COLO668 (cell line): ENCODE data around the gene ANKS3.

Source experiments
- DNase-seq: peaks from one replicate; lab custom pipeline; 2025; ENCODE audit not compliant: unreplicated experiment; lab: John Stamatoyannopoulos, UW

ANKS3 gene

DNA sequence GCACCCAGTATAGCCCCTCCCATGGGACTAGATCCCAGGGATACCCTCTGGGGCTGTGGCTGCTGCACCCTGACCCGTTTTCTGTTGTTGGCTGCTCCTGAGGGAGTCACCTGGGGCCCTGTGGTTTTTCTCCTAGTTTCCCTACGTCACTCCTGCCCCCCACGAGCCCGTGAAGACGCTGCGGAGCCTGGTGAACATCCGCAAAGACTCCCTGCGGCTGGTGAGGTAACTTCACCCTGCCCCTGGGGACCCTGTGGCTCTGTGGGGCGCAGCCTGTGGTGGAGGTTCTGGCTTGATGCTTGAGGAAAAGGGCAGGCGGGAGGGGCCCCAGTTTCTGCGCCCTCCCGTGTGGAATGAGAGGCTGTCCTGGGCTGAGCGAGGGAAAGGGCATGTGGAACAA is 82.2 kb downstream of the ANKS3 start:
- no peak for DNase-seq

DNA sequence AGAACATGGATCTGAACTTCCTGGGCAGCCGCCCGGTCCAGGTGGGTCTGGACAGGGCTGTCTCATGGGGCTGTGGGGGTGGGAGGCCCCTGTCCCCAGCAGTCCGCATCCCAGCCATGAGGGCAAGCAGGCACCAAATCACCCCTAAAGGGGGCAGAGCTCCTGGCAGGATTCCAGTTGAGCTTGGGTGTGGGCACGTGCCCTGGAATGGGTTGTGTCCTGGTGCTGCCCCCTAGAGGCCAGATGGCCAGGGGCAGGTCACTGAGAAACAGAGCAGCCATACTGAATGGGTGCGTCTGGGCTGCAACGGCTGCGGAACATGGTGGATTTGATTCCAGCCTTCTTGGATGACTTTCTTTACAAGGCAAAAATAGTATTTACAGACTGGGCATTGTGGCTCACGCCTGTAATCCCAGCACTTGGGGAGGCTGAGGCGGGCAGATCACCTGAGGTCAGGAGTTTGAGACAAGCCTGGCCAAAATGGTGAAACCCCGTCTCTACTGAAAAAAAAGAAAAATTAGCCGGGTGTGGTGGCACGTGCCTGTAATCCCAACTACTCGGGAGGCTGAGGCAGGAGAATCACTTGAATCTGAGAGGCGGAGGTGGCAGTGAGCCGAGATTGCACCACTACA is 83.5 kb downstream of the ANKS3 start:
- DNase-seq, result peak; percentile 85

DNA sequence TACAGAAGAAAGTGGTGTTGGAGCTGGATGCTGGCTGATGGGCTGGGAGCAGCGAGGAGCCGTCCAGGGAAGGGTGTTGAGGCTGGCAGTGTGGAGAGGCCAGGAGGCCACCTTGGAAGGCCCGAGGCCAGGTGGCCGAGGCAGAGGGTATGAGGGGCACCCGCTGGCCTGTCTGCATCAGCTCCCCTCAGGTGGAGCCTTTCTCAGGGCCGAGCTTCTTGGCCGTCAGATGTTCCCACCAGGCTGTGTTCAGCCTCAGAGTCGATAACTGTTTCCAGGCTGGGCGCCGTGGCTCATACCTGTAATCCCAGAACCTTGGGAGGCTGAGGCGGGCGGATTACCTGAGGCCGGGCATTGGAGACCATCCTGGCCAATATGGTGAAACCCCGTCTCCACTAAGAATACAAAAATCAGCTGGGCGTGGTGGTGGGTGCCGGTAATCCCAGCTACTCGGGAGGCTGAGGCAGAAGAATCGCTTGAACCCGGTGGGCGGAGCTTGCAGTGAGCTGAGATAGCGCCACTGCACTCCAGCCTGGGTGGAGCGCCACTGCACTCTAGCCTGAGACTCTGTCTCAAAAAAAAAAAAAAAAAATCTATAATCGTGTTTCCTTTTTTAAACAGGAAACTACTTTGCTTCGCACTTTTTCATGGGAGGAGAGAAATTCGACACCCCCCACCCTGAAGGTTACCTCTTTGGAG is 84.2 kb downstream of the ANKS3 start:
- no peak for DNase-seq

DNA sequence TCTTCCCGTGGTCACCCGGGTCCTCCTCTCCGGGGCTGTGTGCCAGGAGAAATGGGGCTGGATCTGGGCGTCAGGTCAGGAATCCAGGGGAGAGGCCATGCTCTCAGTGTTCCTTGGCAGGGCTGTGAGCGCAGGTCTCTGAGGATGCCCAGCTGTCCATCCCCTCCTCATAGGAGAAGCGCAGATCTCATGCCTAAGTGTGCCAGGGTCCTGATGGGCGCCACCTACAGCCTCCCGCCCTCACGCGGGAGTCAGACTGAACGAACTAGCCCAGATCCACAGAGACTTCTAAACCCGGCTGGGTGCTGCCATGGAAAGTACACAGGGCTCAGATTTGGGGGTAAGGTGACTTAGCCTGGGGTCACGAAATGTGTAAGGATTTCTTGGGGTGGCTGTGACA is 85.2 kb downstream of the ANKS3 start:
- no peak for DNase-seq

DNA sequence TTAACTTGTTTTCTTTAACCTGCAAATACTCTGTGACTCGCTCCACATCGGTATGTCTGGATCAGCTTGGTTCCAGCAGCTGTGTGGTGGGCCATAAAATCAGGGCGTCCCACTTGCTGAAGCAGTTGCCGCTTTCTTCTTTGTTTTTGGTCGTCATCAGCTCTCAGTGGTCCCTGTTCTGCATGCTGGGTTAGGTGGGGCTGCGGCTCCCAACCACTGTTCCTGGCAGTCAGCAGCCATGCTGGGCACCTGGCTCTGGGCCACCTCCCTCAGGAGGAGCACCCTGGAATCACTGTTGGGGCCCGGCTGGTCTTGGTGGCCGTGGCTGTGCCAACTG is 86.5 kb downstream of the ANKS3 start:
- DNase-seq, result no peak

DNA sequence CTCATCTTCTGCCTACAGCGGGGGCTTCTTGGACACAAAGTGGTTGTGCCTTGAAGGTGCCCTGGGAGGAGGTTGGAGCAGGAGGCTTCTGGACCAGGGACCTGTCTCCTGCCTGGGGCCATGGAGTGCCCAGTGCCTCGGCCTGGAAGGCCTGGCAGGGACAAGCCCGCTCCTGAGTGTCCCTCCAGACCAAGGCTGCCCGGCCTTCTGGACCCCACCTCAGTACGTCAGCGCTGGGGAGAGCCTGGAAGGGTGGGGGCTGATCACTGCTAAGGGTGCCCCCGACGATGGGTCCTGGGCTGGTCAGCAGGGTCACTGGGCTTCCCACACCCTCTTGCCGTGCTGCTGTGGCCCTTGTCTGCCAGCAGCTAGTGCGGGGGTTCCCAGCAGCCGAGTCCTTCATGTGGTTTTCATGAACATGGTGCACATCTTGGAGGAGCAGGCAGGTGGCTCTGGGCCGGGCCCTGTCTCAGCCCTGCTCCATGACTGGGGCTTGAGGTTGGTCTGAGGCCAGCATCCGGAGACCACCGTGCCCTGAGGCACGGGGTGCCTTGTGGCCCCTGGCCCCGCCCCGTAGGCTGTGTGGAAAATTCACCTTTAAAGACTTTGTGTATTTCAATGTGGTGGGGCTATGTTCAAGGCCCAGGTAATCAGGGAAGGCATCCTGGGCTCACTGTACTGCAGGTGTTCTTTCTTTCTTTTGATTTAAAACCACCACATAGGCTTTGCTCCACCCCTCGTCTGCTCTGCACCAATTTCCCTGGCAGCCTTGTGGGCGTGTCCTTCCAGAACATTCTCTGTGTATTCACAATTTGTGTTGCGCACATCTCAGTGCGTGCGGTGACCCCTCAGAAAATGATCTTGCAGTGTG is 87.1 kb downstream of the ANKS3 start:
- no peak for DNase-seq
